Upper lobe of right lung (tissue), 1 donor: ENCODE results near the gene ROPN1. TPM values are rescaled to one million over a fixed set of nuclear protein-coding genes. Genes with fewer than 3 reads are reported as not detected.
A peak's percentile ranks its signal among the peaks of the same experiment; 100 is the strongest.

Experiments used
- ATAC-seq: fragments of 200-7000 bp; cut with Tn5 transposase; one replicate; pipeline ENCODE4 v1.9.1; 2020; ENCODE audit warnings: mild to moderate bottlenecking, moderate library complexity
- DNase-seq: peaks from one replicate; pipeline ENCODE4 v3.0.0-alpha.2; 2020
- H3K27ac ChIP-seq: fragments of 200-600 bp; one replicate; pipeline ENCODE4 v1.8.0; 2022
- H3K27me3 ChIP-seq: fragments of 200-600 bp; one replicate; pipeline ENCODE4 v1.8.0; 2022; ENCODE audit warnings: mild to moderate bottlenecking
- H3K36me3 ChIP-seq: fragments of 200-600 bp; one replicate; pipeline ENCODE4 v1.8.0; 2022
- H3K4me1 ChIP-seq: fragments of 200-600 bp; one replicate; pipeline ENCODE4 v1.8.0; 2022
- H3K4me3 ChIP-seq: fragments of 200-600 bp; one replicate; pipeline ENCODE4 v1.8.0; 2022; ENCODE audit warnings: mild to moderate bottlenecking
- H3K9me3 ChIP-seq: fragments of 200-600 bp; one replicate; pipeline ENCODE4 v1.8.0; 2022
- CTCF ChIP-seq: fragments of 200-600 bp; IDR thresholded peaks from one replicate; pipeline ENCODE4 v1.8.0; 2022; ENCODE audit warnings: antibody characterized with exemption
- intact Hi-C: fragments of 100-400 bp; cut with DNase I; formaldehyde crosslinking; loops from one replicate; pipeline ENCODE4 v1.11.0; 2022
- total RNA-seq: library from RNA; stranded (reverse); fragmentation: NEBNext Ultra II Directional; extraction: Animal tissue kit (Norgen Biotek cat#: 25700); gene quantifications from one replicate; pipeline ENCODE4 v1.2.1, GENCODE V29; 2021
- donor health status: DM: no; HTN: yes; CAD: no; lungs with severe emphysema.

The ROPN1 gene
- total RNA-seq, 1 donor from 2014 or later, result not detected

DNA sequence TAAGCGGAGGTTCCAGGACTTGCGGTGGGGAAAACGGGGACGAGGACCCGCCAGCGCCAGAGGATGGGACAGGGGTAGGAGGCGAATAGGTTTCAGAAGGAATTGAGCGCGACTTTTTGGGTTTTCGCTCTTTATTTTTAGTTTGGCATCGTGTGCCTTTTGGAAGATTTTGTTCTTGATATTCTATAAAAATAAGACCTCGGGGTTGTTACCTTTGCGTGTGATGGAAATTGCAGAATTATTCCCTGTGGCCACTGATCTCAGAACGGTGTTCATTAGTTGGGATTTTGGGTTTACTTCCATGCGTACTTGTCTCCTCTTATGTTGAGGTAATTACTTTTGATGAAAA lies 30.4 kb downstream of the ROPN1 start:
- no peaks in the 10 kb centered on the region for H3K9me3 ChIP-seq
- no peak for ATAC-seq
- peak overlapping the region; percentile 84 for H3K27ac ChIP-seq
- H3K27me3 ChIP-seq, result no peaks in the 10 kb centered on the region
- H3K4me3 ChIP-seq, result peak overlapping the region; percentile 82
- intact Hi-C loops, result no loop called here
- TF ChIP-seq CTCF, result no peak
- no peaks in the 10 kb centered on the region for H3K36me3 ChIP-seq
- no peak for DNase-seq
- peaks cover 13% of the 10 kb centered on the region for H3K4me1 ChIP-seq

DNA sequence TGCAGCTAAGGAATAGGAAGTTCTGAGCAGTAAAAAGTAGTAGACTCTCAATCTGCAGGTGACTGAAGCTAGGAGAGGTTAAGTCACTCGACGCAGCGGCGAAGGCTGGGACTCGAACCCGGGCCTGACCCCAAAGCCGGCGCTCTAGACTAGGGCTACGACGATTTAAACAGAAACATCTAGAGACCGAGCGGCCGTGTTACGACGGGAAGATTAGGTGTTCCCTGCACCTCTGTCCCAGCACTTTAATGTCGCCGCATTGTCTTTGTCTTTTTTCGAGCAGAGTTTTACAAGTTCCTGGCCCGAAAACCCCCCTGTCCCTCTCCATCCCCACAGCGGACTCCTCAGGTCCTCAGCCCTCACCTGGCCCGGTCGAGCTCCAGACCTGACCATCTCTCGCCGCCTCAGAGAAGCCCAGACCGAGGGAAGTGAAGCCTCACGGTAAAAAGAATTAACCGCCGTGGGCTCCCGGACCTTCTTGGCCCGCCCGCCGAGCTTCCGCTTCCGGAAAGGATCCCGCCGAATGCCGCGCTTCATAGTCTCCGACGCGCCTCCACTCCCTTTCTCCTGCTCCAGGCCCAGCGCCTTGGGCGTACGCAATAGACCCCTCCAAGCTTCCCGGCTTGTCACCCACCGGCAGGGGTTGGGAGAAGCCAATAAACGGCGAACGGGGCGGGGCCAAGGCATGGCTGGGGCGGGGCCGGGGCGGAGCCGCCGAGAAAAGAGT lies 31.0 kb downstream of the ROPN1 start, which contains the start of gene CCDC14:
Gene CCDC14, minus strand, starts transcription at position 449 of the 727 bp plus-strand sequence. Its CDS starts 56 bp downstream, at position 393.
- no peaks in the 10 kb centered on the region for H3K36me3 ChIP-seq
- H3K4me1 ChIP-seq, result peaks cover 13% of the 10 kb centered on the region
- ATAC-seq, result peak; percentile 100
- TF ChIP-seq CTCF, result no peak
- H3K27me3 ChIP-seq, result no peaks in the 10 kb centered on the region
- peak; percentile 97 for DNase-seq
- H3K9me3 ChIP-seq, result no peaks in the 10 kb centered on the region
- intact Hi-C loops, result no loop called here
- H3K4me3 ChIP-seq, result peak within 1 kb of the TSS; percentile 82
- H3K27ac ChIP-seq, result peak within 1 kb of the TSS; percentile 84

DNA sequence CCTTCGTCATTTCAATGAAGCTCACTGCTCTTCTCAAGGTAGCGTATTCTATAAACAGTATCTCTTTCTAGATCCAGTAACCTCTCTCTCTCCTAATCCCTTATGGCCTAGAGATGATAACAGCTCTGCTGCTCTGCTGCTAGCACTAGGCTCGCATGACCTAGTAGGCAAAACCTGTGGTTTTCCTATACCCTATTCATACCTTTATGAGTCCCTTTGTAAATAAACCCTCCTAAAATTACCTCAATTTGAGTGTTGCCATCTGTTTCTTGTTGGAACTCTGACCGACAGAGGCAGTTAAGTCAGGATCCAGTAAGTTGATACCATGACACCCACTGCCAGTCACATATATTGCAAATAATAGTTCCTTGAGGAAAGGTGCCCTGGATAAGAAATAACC lies 38.2 kb downstream of the ROPN1 start:
- intact Hi-C loops, result no loop called here
- no peak for TF ChIP-seq CTCF
- ATAC-seq, result no peak

GRCh38 chr3:123952844-123953520 lies 38.9 kb downstream of the ROPN1 start:
- Histone ChIP-seq H3K9me3 (no peaks in the 10 kb centered on the region), H3K4me1 (no peaks in the 10 kb centered on the region), H3K27me3 (no peaks in the 10 kb centered on the region), H3K4me3 (no peak overlapping the region), H3K27ac (no peak overlapping the region), H3K36me3 (peaks cover 24% of the 10 kb centered on the region)
- DNase-seq (no peak), ATAC-seq (no peak)
- no peak for TF ChIP-seq CTCF
- intact Hi-C loops, result no loop called here

More for the DNA sequence above, 38.2 kb downstream of the ROPN1 start:
- no peaks in the 10 kb centered on the region for H3K27me3 ChIP-seq
- no peaks in the 10 kb centered on the region for H3K4me1 ChIP-seq
- peaks cover 16% of the 10 kb centered on the region for H3K36me3 ChIP-seq
- no peak for DNase-seq
- H3K27ac ChIP-seq, result no peak overlapping the region
- H3K4me3 ChIP-seq, result no peak overlapping the region
- no peaks in the 10 kb centered on the region for H3K9me3 ChIP-seq

DNA sequence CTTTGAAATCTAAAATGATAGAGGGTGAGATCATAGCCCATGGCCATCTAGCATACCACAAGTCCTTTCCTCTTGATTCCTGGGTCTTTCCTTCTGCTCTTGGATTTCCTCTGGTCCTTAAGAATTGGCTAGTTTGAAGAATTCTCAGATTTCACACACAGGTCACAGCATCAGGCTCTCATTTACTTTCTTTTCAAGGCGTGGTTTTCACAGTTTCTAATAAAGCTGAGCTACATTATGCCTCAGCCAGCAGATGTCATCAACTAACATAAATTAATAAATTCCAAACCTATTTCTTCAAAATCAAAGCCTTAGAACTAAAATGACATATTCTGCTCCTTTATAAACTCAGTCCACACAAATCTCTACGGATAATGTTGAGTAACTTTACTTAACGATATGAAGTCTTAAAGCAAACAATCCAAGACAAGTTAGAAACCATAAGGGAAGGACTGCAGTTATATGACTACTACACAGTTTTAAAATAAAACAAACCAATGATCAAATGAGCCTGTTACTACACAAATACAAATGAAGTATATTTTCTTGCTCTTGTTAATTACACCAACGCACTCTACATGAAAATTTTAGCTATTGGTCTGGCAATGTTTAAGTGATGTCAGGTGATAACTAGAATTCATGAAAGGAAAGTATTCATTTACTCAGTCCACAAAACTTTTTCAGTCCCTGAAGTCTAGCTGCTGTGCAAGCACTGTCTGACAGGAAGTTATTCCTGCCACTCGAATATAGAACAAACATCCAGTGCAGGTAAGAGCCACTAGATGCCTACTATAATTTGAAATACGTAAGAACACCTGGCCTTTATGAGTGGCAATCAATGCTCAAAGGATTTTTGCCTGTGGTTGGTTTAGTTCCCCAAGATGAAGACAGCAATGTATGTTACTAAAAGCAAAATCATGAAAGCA lies 40.1 kb downstream of the ROPN1 start:
- H3K36me3 ChIP-seq, result peaks cover 34% of the 10 kb centered on the region
- H3K27ac ChIP-seq, result peak overlapping the region; percentile 2
- no peaks in the 10 kb centered on the region for H3K27me3 ChIP-seq
- H3K9me3 ChIP-seq, result no peaks in the 10 kb centered on the region
- H3K4me3 ChIP-seq, result no peak overlapping the region
- peak; percentile 92 for ATAC-seq
- intact Hi-C loops, result no loop called here
- H3K4me1 ChIP-seq, result no peaks in the 10 kb centered on the region
- DNase-seq, result no peak
- no peak for TF ChIP-seq CTCF
